OCI-LY3 (cell line): ENCODE measurements around the gene BRI3.

Experiments used
- H2AFZ ChIP-seq: fragments of 200-600, 300-600 bp; shearing (Covaris generic); 2 replicates; pipeline ENCODE4 v1.6.0; 2014; ENCODE audit warnings: antibody characterized with exemption, low read depth, low read length
- H3K27ac ChIP-seq: fragments of 200-600, 300-600 bp; sonication (generic); 2 replicates; pipeline ENCODE4 v1.5.1; 2014; ENCODE audit warnings: mild to moderate bottlenecking, low read length, moderate library complexity, mixed read lengths
- H3K27me3 ChIP-seq: fragments of 200-600, 300-600 bp; sonication (generic); 2 replicates; pipeline ENCODE4 v1.6.1; 2014; ENCODE audit warnings: low read depth, low read length, mixed read lengths
- H3K36me3 ChIP-seq: fragments of 200-600, 300-600 bp; sonication (generic); replicated peaks from 2 replicates; pipeline ENCODE3; 2014; ENCODE audit warnings: low read depth, low read length, mixed read lengths
- H3K4me1 ChIP-seq: fragments of 300-600, 200-600 bp; sonication (generic); 2 replicates; pipeline ENCODE4 v1.6.1; 2014; ENCODE audit warnings: low read length, mixed read lengths
- H3K4me2 ChIP-seq: fragments of 200-600, 300-600 bp; sonication (generic); 2 replicates; pipeline ENCODE4 v1.6.1; 2014; ENCODE audit warnings: low read length, mixed read lengths
- H3K4me3 ChIP-seq: fragments of 300-600, 200-600 bp; sonication (generic); 2 replicates; pipeline ENCODE4 v1.5.1; 2014; ENCODE audit warnings: antibody characterized with exemption, mild to moderate bottlenecking, low read length, moderate library complexity
- H3K79me2 ChIP-seq: fragments of 300-600, 200-600 bp; shearing (Covaris generic); 2 replicates; pipeline ENCODE4 v1.6.1; 2014; ENCODE audit warnings: mild to moderate bottlenecking, low read length, mixed read lengths
- H3K9ac ChIP-seq: fragments of 300-600, 200-600 bp; shearing (Covaris generic); 2 replicates; pipeline ENCODE4 v1.6.0; 2014; ENCODE audit warnings: mild to moderate bottlenecking, low read length, moderate library complexity
- H3K9me3 ChIP-seq: fragments of 200-600, 300-600 bp; shearing (Covaris generic); 2 replicates; pipeline ENCODE4 v1.6.1; 2014; ENCODE audit warnings: low read length, mixed read lengths; ENCODE audit not compliant: insufficient read depth
- H4K20me1 ChIP-seq: fragments of 200-600, 300-600 bp; sonication (generic); 2 replicates; pipeline ENCODE4 v1.6.1; 2016; ENCODE audit warnings: low read length, mixed read lengths; ENCODE audit not compliant: insufficient read depth
- EZH2phosphoT487 ChIP-seq: fragments of 200-600 bp; shearing (Covaris generic); IDR thresholded peaks from 2 replicates; pipeline ENCODE4 v1.6.1; 2018; ENCODE audit warnings: antibody characterized with exemption, mixed run types, low read depth
- TF ChIP-seq, protein P1 (sequence below): fragments of 200-600, 300-600 bp; sonication (generic); IDR thresholded peaks from 2 replicates; pipeline ENCODE4 v1.5.1; 2014; ENCODE audit warnings: antibody characterized with exemption, low read length, low read depth

Gene BRI3

GRCh38 chr7:98291717-98292116 lies 10.2 kb downstream of the BRI3 start:
- Histone ChIP-seq H3K79me2 (no peaks in the 10 kb centered on the region; the same call in 1 of the 2 replicates), H4K20me1 (peaks cover 48% of the 10 kb centered on the region), H3K27me3 (no peaks in the 10 kb centered on the region), H3K4me3 (no peak overlapping the region), H3K4me1 (no peaks in the 10 kb centered on the region), H2AFZ (no peak overlapping the region), H3K27ac (no peak overlapping the region), H3K36me3 (peaks cover 10% of the 10 kb centered on the region), H3K4me2 (no peak overlapping the region), H3K9me3 (no peaks in the 10 kb centered on the region), H3K9ac (no peak overlapping the region)
- TF ChIP-seq, protein P1, sequence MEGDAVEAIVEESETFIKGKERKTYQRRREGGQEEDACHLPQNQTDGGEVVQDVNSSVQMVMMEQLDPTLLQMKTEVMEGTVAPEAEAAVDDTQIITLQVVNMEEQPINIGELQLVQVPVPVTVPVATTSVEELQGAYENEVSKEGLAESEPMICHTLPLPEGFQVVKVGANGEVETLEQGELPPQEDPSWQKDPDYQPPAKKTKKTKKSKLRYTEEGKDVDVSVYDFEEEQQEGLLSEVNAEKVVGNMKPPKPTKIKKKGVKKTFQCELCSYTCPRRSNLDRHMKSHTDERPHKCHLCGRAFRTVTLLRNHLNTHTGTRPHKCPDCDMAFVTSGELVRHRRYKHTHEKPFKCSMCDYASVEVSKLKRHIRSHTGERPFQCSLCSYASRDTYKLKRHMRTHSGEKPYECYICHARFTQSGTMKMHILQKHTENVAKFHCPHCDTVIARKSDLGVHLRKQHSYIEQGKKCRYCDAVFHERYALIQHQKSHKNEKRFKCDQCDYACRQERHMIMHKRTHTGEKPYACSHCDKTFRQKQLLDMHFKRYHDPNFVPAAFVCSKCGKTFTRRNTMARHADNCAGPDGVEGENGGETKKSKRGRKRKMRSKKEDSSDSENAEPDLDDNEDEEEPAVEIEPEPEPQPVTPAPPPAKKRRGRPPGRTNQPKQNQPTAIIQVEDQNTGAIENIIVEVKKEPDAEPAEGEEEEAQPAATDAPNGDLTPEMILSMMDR: 0 out of 2 replicates have a peak, but pooled peaks have one; percentile 12
- no peak for TF ChIP-seq EZH2phosphoT487

DNA sequence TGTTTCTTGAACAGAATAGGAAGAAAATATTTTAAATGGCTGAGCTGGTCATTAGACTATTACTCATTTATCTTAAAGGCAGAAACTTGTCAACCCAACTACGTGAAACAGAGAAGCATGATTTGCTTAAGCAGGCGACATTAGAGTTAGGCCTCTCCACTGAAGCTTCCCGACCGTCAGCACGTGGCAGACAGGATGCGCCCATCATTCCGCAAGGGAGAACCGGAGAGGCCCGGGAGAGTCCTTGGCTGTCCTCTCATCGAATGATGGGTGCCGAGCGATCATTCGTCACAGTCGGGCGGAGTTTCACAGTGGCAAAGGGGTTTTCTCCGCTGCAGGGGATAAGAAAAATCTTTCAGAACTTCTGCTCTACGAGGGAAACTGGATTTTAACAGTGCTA lies 11.8 kb downstream of the BRI3 start:
- Histone ChIP-seq H3K27ac (no peak overlapping the region), H4K20me1 (peaks cover 32% of the 10 kb centered on the region), H3K9ac (no peak overlapping the region)

GRCh38 chr7:98293746-98294145 lies 12.3 kb downstream of the BRI3 start:
- H3K27ac ChIP-seq: no peak overlapping the region
- no peak overlapping the region for H3K4me3 ChIP-seq
- no peaks in the 10 kb centered on the region for H3K4me1 ChIP-seq
- no peak overlapping the region for H3K9ac ChIP-seq
- H3K9me3 ChIP-seq: no peaks in the 10 kb centered on the region
- no peaks in the 10 kb centered on the region for H3K27me3 ChIP-seq
- peaks cover 7% of the 10 kb centered on the region for H3K36me3 ChIP-seq
- no peak for TF ChIP-seq EZH2phosphoT487
- TF ChIP-seq, protein P1: no peak
- no peaks in the 10 kb centered on the region; the same call in 1 of the 2 replicates for H3K79me2 ChIP-seq
- peaks cover 28% of the 10 kb centered on the region for H4K20me1 ChIP-seq
- H2AFZ ChIP-seq: no peak overlapping the region
- no peak overlapping the region for H3K4me2 ChIP-seq

More for the DNA sequence above, 11.8 kb downstream of the BRI3 start:
- Histone ChIP-seq H3K79me2 (no peaks in the 10 kb centered on the region; the same call in 1 of the 2 replicates), H3K27me3 (no peaks in the 10 kb centered on the region), H3K4me2 (no peak overlapping the region), H3K9me3 (no peaks in the 10 kb centered on the region), H3K36me3 (peaks cover 8% of the 10 kb centered on the region), H3K4me3 (no peak overlapping the region), H3K4me1 (no peaks in the 10 kb centered on the region), H2AFZ (no peak overlapping the region)
- TF ChIP-seq, protein P1: no peak
- TF ChIP-seq EZH2phosphoT487: no peak

DNA sequence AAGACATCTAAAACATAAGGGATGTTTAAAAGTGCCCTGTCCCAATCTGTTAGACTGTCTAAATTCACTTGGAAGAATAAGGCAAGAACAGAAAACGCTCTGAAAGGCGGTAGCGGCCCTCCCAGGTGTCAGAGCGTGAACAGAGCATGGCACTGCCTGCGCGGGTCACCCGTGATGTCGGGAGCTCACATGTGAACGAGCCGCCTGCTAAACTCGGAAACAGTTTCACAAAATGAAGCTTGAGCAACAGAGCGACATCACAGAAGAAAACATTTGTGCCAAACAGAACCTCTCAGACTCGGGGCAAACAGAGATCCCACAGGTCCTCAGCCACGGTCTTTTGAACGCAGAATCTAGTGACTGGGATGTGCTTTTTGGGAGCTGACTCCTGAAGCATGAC lies 12.8 kb downstream of the BRI3 start:
- H3K4me2 ChIP-seq: no peak overlapping the region
- TF ChIP-seq, protein P1: no peak
- TF ChIP-seq EZH2phosphoT487: no peak

More for the DNA sequence above, 12.8 kb downstream of the BRI3 start:
- Histone ChIP-seq H4K20me1 (peaks cover 25% of the 10 kb centered on the region), H3K4me3 (no peak overlapping the region), H3K4me1 (no peaks in the 10 kb centered on the region), H2AFZ (no peak overlapping the region), H3K27ac (no peak overlapping the region), H3K9me3 (no peaks in the 10 kb centered on the region), H3K79me2 (no peaks in the 10 kb centered on the region; the same call in 1 of the 2 replicates), H3K36me3 (peaks cover 7% of the 10 kb centered on the region), H3K9ac (no peak overlapping the region), H3K27me3 (no peaks in the 10 kb centered on the region)
